GM18868 (cell line): Measurements from ENCODE around the gene MSI2.
A peak's percentile ranks its signal among the peaks of the same experiment; 100 is the strongest.

Experiments used
- ATAC-seq: cut with Tn5 transposase; IDR thresholded peaks from one replicate; pipeline ENCODE4 v1.9.1; 2021; ENCODE audit warnings: mild to moderate bottlenecking, moderate library complexity; ENCODE audit not compliant: unreplicated experiment

Gene MSI2

DNA sequence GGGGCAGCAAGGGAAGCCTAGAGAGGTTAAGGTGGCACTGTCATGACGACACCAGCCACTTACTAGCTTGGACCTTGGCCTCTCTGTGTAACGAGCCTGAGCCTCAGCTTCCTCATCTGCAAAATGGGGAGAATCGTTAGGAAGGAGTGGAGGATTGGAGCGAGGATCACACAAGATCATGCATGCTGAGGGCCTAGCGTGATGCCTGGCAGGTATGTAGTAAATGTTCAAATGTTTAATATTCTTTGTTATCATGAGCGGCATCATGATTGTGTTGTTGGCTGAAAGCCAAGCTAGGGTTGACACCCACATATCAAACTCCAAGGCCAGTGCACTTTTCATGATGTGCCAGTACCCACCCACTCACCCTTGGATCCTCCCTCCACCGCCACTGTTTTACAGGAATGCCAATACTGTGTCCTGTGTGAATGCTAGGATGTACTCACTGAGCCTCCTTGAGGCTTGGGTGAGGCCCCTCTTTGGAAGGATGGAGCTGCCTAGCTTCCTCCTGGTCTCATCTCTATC lies 192.5 kb downstream of the MSI2 start:
- no peak for ATAC-seq

GRCh38 chr17:57451191-57451590 lies 194.9 kb downstream of the MSI2 start:
- ATAC-seq = no peak

DNA sequence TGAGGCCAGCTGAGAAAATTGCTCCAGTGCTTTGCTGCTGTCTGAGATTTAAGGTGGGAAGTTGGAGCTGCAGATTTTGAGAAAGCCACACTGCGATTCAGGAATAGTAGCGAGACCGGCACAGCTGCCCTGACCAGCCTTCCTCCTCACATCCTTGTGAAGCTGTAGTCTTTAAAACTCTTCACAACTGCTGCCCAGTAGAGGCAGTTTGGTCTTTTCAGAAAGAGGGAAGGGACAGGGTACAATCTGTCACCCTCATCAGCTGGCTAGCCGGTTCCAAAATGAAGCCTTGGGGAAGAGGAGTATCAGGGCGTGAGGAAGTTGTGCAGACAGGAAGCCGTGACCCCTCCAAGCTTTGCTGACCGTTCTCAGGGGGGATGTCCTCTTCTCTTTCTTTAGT lies 195.3 kb downstream of the MSI2 start:
- ATAC-seq = no peak

DNA sequence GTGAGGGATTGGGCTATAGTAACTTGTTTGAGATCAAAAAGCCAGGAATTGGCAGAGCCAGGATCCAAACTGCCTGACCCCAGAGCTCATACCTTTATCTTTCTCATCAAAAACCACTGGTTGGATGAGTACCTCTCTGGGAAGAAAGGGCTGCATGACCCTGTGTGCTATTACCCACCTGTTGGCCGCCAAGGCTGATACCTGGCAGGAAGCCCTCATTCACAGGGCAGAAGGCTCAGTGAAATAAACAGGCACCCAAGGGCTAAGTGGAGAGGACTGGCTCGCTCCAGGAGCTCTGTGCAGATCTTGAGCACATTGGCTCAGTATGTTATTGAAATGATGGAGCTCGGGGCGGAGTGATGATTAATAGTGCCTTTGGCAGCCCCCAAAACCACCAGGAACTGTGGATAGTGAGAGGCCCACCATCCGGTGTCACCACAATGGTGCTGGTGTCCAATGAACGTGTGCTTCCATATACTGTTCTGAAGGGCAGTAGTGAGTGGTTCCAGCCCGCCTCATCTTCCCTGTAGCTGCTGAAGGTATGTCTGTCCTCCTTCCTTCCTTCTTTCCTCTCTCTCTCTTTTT lies 197.6 kb downstream of the MSI2 start:
- no peak for ATAC-seq

GRCh38 chr17:57454729-57455062 lies 198.4 kb downstream of the MSI2 start:
- no peak for ATAC-seq

DNA sequence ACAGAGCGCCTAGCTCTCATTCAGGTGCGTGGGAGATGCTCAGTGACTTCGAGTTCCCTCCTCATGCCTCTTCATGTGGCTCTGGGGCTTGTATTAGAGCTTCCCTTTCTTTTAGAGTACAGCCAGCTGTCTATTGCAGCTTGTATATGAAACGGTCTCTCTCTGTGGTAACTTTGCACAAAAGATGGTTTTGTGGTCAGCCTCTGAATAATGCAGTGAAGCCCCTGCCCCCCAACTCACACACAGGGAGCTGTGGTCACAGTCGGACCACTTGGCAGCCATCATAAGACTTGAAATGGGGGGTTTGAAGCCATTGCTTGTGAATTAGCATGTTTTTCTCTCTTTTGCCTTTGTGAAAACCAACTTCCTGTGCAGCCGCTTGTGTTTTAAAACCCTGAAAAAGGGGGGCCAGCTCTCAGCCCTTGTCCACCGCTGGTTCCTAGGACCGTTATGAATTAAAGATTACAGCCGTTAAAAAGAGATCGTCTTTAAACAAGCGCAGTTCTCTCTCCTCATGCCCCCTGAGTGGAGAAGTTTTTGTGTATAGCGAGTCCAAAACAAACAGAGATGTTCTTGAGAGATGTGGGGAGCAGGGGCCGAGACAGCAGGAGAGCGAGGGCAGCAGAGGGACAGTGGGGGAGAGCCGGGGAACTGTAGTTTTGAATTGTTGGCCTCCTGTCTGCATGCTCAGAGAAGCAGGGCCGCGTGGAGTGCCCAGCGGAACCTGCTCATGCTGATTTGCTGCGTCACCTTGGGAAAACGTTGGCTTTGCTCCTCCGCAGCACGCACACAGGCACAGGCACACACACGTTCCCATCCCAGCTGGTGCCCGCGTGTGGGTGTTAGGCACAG lies 199.0 kb downstream of the MSI2 start:
- ATAC-seq = peak; percentile 81

DNA sequence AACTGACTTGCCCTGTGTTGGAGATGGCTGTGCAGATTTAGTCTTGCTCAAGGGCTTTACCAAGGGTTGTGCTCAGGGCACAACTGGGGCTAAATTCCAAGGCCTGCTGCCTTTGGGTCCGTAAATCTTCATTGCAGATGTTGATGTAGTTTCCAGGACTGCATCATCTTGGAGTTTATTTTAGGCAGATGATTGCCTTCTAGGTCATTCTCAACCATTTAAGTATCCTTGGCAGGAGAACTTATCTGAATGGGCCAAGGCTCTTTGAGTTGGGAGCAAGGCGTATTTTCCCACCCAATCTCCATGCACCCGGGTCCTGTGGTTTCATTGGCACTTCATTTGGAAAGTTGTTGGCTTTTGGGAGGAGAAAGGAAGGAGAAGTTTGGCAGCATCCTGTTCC lies 200.3 kb downstream of the MSI2 start:
- ATAC-seq = no peak

GRCh38 chr17:57457188-57457587 lies 200.9 kb downstream of the MSI2 start:
- no peak for ATAC-seq

DNA sequence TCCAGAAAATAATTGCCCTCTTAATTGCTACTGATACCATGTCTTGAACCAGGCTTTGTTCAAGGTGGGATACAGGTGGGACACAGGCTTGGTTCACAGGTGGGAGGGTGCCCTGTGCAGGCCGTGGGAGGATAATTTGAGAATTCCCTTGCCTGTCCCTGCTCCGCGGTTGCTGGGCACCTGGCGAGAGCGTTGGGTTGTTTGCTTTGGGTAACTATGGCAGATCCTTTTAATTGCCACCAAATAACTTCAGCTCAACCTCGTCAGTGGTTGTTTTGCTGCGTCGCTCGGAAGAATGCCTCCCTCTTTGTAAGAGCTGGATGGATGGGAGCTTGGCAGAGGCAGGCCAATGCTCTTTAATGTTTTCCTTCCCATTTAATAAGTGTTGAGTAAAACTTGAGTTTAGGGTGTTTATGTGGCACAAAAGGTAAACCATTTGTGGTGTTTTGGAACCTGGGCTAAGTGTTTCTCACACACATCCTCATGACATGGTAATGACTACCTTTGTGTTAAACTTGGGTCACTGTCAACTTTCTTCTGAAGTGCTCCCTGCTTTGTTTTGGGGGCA lies 202.5 kb downstream of the MSI2 start:
- ATAC-seq = no peak

DNA sequence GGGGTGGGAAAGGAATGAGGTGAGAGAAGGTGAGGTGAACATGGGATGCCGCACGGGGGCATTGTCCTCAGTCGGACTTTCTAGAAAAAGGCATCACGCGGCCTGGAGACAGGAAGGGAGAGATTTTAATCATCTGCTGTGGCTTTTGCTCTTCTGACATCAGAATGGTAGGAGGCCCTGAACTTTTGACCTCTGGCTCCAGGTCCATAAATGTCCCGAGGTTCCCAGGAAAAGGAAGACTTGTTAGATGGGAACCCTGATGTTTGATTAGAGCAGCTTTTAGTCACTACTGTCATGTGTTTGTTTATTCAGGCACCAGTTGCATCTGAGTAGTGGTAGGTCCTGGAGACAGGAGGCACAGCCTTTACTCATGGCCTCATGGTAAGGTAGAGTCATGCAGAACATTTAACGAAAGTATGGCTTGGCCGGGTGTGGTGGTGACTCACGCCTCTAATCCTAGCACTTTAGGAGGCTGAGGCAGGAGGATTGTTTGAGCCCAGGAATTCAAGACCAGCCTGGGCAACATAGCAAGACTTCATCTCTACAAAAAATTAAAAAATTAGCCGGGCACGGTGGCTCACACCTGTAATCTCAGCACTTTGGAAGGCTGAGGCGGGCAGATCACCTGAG lies 203.1 kb downstream of the MSI2 start:
- ATAC-seq = no peak

- ATAC-seq = no peak
Observed at GRCh38 chr17:57461082-57461481, 204.8 kb downstream of the MSI2 start.

- ATAC-seq = no peak
Observed at GRCh38 chr17:57462007-57462579, 205.8 kb downstream of the MSI2 start.

DNA sequence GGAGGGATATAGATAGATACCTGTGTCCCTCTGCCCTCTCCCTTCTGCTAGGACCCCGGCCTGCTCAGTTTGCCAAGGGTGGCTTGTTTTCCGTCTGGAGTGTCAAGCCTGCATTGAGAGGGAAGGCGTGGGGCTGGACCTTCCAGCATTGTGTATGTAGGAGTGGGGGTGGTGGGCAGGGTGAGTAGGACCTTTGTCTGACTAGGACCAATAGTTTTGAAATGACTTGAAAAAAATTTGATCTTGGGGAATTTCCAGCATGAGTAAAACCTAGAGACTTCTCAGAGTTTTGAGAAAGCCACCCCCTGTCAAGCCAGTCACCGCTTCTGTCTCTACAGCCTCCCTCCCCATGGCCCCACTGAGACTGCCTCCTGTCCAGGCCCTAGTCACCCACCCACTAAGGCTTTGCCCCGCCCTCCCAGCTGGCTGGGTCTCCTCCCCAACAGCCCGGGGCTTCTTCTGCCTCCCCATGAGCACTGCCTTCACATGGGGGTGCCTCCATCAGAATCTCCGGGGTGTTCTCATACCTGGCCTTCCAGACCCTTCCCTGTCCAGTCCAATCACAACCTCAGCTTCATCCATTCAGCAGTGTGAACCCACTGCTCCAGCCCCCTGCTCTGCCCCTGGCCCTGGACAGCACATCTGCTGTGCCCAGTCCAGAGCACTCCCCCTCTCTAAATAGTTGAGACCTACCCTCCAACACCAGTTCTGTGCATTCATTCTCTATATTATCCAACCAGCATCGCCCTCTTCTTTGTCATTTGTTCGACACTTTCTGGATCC lies 207.0 kb downstream of the MSI2 start:
- ATAC-seq = peak; percentile 91

GRCh38 chr17:57464191-57464864 lies 208.0 kb downstream of the MSI2 start:
- no peak for ATAC-seq

- no peak for ATAC-seq
Observed at GRCh38 chr17:57465610-57466009, 209.3 kb downstream of the MSI2 start.

- no peak for ATAC-seq
Observed at GRCh38 chr17:57466017-57466471, 209.7 kb downstream of the MSI2 start.

GRCh38 chr17:57466521-57466920 lies 210.2 kb downstream of the MSI2 start:
- no peak for ATAC-seq

- ATAC-seq = no peak
Observed at GRCh38 chr17:57467226-57467625, 210.9 kb downstream of the MSI2 start.

- ATAC-seq = no peak
Observed at GRCh38 chr17:57467801-57468200, 211.5 kb downstream of the MSI2 start.
